ENCODE results near the gene FFAR2.
"Not testable (repeated sequence)": the region's sequence is repeated elsewhere in the genome, so short reads cannot be mapped to it uniquely, and the experiment has no call there.

Gene FFAR2

DNA sequence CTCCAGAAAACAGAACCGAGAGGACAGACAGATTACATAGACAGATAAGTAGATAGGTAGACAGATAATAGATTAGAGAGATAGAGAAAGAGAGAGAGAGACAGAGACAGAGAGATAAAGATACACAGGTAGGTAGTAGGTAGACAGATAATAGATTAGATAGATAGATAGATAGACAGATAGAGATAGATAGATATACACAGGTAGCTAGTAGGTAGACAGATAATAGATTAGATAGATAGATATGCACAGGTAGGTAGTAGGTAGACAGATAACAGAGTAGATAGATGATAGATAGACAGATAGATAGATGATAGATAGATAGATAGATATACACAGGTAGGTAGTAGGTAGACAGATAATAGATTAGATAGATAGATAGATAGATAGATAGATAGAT is 10.1 kb downstream of the FFAR2 start:
- TF ChIP-seq, protein P1, sequence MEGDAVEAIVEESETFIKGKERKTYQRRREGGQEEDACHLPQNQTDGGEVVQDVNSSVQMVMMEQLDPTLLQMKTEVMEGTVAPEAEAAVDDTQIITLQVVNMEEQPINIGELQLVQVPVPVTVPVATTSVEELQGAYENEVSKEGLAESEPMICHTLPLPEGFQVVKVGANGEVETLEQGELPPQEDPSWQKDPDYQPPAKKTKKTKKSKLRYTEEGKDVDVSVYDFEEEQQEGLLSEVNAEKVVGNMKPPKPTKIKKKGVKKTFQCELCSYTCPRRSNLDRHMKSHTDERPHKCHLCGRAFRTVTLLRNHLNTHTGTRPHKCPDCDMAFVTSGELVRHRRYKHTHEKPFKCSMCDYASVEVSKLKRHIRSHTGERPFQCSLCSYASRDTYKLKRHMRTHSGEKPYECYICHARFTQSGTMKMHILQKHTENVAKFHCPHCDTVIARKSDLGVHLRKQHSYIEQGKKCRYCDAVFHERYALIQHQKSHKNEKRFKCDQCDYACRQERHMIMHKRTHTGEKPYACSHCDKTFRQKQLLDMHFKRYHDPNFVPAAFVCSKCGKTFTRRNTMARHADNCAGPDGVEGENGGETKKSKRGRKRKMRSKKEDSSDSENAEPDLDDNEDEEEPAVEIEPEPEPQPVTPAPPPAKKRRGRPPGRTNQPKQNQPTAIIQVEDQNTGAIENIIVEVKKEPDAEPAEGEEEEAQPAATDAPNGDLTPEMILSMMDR (IDR thresholded peaks at IDR 0.05; ENCODE audit: low read depth, low read length): no peak
- no peak overlapping the region for H3K4me3 ChIP-seq (ENCODE audit: low read depth, low read length)

DNA sequence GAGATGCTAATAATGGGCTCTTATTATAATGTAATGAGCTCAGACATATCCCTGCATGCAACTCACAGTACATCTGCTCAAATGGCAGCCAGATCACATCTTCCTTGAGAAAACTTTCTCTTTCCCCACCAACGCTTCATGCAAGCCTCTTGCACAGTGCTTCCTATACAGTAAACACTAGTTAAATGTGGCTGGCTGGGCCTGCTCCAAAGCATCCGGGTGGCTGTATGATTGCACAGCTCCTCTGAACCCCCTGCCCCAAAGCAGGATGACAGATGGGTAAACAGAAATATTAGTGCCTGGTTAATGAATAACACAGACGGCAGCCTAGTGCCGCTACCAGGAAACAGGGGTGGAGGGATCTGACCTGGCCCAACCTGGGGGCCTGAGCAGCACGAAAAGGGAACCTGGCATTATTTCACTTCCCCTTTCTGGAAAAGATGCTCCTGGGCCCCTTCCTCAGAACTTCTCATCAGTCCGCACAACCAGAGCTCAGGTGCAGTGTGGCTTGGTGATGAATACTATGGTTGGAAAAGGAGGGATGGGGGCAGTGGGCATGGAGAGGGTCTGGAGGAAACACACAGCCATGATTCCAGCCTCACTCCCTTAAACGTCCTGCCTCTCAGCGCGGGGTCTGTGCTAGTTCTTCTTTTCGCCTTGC is 10.8 kb downstream of the FFAR2 start:
- TF ChIP-seq, protein P1 (IDR thresholded peaks at IDR 0.05; ENCODE audit: low read depth, low read length): no peak
- H3K4me3 ChIP-seq (ENCODE audit: low read depth, low read length): no peak overlapping the region

GRCh38 chr19:35459414-35460082 is 11.5 kb downstream of the FFAR2 start:
- no peak overlapping the region for H3K4me3 ChIP-seq (ENCODE audit: low read depth, low read length)
- TF ChIP-seq, protein P1 (IDR thresholded peaks at IDR 0.05; ENCODE audit: low read depth, low read length): no peak

DNA sequence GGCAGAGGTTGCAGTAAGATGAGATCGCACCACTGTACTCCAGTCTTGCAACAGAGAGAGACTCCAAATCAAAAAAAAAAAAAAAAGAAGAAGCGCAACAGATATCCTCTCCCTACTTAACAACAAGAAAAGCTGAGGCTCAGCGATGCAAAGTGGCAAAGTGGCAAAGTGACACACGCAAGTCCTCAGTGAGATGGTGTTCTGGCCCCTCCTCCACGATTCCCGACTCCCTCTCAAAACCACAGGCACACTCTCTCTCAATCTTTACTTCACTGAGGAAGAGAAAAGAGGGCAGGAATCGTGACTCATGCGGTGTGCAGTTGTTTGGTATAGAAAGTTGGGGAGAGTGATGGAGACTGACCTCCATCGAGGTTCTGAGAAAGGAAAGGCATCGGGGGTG is 12.6 kb downstream of the FFAR2 start:
- H3K4me3 ChIP-seq (ENCODE audit: low read depth, low read length): no peak overlapping the region
- TF ChIP-seq, protein P1 (IDR thresholded peaks at IDR 0.05; ENCODE audit: low read depth, low read length): no peak

GRCh38 chr19:35461060-35461459 is 13.0 kb downstream of the FFAR2 start:
- H3K4me3 ChIP-seq (ENCODE audit: low read depth, low read length): no peak overlapping the region
- TF ChIP-seq, protein P1 (IDR thresholded peaks at IDR 0.05; ENCODE audit: low read depth, low read length): no peak

DNA sequence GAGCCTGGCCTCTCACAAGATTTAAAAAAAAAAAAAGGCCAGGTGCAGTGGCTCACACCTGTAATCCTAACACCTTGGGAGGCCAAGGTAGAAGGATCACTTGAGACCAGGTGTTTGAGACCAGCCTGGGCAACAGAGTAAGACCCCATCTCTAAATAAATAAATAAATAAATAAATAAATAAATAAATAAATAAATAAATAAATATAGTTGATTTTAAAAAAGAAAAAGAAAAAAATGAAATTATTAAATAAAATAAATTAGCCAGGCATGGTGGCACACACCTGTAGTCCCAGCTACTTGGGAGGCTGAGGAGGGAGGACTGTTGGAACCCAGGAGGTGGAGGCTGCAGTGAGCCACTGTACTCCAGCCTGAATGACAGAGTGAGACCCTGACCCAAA is 13.7 kb downstream of the FFAR2 start:
- H3K4me3 ChIP-seq (ENCODE audit: low read depth, low read length): not testable (repeated sequence)

GRCh38 chr19:35462476-35462953 is 14.5 kb downstream of the FFAR2 start:
- TF ChIP-seq, protein P1 (IDR thresholded peaks at IDR 0.05; ENCODE audit: low read depth, low read length): no peak
- no peak overlapping the region for H3K4me3 ChIP-seq (ENCODE audit: low read depth, low read length)

DNA sequence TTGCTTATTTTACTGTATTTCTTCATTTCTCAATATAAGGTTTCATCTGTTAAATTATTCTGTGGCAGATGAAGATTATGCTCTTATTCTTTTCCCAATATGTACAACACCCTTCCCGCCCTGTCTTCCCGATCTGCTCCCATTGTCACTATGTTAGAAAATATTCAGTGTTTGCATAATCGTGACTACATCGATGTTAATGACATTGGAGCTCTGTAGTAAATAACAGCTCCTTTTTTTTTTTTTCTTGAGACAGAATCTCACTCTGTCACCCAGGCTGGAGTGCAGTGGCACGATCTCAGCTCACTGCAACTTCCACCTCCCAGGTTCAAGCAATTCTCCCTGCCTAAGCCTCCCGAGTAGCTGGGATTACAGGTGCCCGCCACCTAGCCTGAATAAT is 14.9 kb downstream of the FFAR2 start:
- not testable (repeated sequence) for H3K4me3 ChIP-seq (ENCODE audit: low read depth, low read length)

Measured in WI38 (cell line).